ENCODE results near the gene NOP9. TPM values are rescaled to one million over a fixed set of nuclear protein-coding genes. Genes with fewer than 3 reads are reported as not detected.

NOP9 gene
- total RNA-seq, 1 experiment from 2014 or later = 39.4 TPM

GRCh38 chr14:24304019-24304387 lies 4.4 kb downstream of the NOP9 start:
- Histone ChIP-seq H3K9me2 (ENCODE audit: insufficient read depth) (no peaks in the 10 kb centered on the region), H3K4me1 (ENCODE audit: control insufficient read depth in 1 of 2, insufficient read depth in 2 of 2, low read length in 2 of 2) (peaks cover 14 to 26% of the 10 kb centered on the region in 2 experiments), H3K4me3 (replicated peaks in 1 of 2; ENCODE audit: low read depth in 1 of 2, low read length in 2 of 2) (no peak overlapping the region), H3K9ac (ENCODE audit: low read length) (no peak overlapping the region), H2AFZ (ENCODE audit: low read depth, low read length, poor library complexity, severe bottlenecking) (no peak overlapping the region), H4K20me1 (ENCODE audit: insufficient read depth) (no peaks in the 10 kb centered on the region), H3K36me3 (ENCODE audit: control insufficient read depth in 1 of 2, insufficient read depth in 2 of 2, low read length in 2 of 2) (peaks cover 44% of the 10 kb centered on the region in 2 experiments; a peak in 3 of 4 replicates), H3K27me3 (ENCODE audit: insufficient read depth, low read length) (no peaks in the 10 kb centered on the region), H3K27ac (ENCODE audit: low read depth, low read length) (no peak overlapping the region), H3K9me3 (ENCODE audit: control insufficient read depth in 1 of 2, insufficient read depth in 1 of 2, low read depth in 1 of 2, low read length in 2 of 2) (no peaks in the 10 kb centered on the region), H3K4me2 (ENCODE audit: low read length) (no peak overlapping the region), H3K79me2 (ENCODE audit: insufficient read depth, low read length) (peaks cover 28% of the 10 kb centered on the region)
- TF ChIP-seq YY1 (IDR thresholded peaks at IDR 0.05; ENCODE audit: extremely low read depth, insufficient replicate concordance, low read depth, low read length) (no peak), MAX (IDR thresholded peaks at IDR 0.05) (no peak), RAD21 (IDR thresholded peaks at IDR 0.05; ENCODE audit: low read depth) (no peak), POLR2A (IDR thresholded peaks at IDR 0.05; ENCODE audit: borderline replicate concordance, extremely low read depth, insufficient read depth, insufficient read length) (no peak), EZH2phosphoT487 (IDR thresholded peaks at IDR 0.05; ENCODE audit: borderline replicate concordance) (no peak), SP1 (IDR thresholded peaks at IDR 0.05; ENCODE audit: low read depth) (no peak)
- TF ChIP-seq, protein P1, sequence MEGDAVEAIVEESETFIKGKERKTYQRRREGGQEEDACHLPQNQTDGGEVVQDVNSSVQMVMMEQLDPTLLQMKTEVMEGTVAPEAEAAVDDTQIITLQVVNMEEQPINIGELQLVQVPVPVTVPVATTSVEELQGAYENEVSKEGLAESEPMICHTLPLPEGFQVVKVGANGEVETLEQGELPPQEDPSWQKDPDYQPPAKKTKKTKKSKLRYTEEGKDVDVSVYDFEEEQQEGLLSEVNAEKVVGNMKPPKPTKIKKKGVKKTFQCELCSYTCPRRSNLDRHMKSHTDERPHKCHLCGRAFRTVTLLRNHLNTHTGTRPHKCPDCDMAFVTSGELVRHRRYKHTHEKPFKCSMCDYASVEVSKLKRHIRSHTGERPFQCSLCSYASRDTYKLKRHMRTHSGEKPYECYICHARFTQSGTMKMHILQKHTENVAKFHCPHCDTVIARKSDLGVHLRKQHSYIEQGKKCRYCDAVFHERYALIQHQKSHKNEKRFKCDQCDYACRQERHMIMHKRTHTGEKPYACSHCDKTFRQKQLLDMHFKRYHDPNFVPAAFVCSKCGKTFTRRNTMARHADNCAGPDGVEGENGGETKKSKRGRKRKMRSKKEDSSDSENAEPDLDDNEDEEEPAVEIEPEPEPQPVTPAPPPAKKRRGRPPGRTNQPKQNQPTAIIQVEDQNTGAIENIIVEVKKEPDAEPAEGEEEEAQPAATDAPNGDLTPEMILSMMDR (IDR thresholded peaks at IDR 0.05 in 2 of 3, conservative IDR thresholded peaks at IDR 0.05 in 1 of 3; ENCODE audit: borderline replicate concordance in 1 of 3, insufficient read depth in 1 of 3, low read depth in 2 of 3, low read length in 2 of 3) = no peak
- intact Hi-C loops (cut with micrococcal nuclease) = no loop called here
- no peak for ATAC-seq
- RAD21 ChIA-PET (ENCODE audit: low non-redundant PET in 1 of 2, low total read pairs in 2 of 2, uncharacterized antibody in 2 of 2, unreplicated experiment in 2 of 2) = no interaction called here
- BruUV-seq (replicated peaks) = no TSS peak
- POLR2A ChIA-PET = no interaction called here
- CTCF ChIA-PET = no interaction called here
- DNase-seq (ENCODE audit: low read depth, low spot score) = no peak

GRCh38 chr14:24307156-24307574 lies 7.5 kb downstream of the NOP9 start:
- BruUV-seq (replicated peaks) = TSS peak; percentile 5
- Histone ChIP-seq H3K9me2 (ENCODE audit: insufficient read depth) (no peaks in the 10 kb centered on the region), H3K4me1 (ENCODE audit: control insufficient read depth in 1 of 2, insufficient read depth in 2 of 2, low read length in 2 of 2) (peaks cover 7 to 16% of the 10 kb centered on the region in 2 experiments), H3K36me3 (ENCODE audit: control insufficient read depth in 1 of 2, insufficient read depth in 2 of 2, low read length in 2 of 2) (peaks cover 36 to 39% of the 10 kb centered on the region in 2 experiments; a peak in 3 of 4 replicates), H3K9me3 (ENCODE audit: control insufficient read depth in 1 of 2, insufficient read depth in 1 of 2, low read depth in 1 of 2, low read length in 2 of 2) (no peaks in the 10 kb centered on the region), H3K27ac (ENCODE audit: low read depth, low read length) (peak overlapping the region; percentile 20; the same call in 1 of the 2 replicates), H3K4me3 (replicated peaks in 1 of 2; ENCODE audit: low read depth in 1 of 2, low read length in 2 of 2) (no peak overlapping the region), H3K79me2 (ENCODE audit: insufficient read depth, low read length) (no peaks in the 10 kb centered on the region; the same call in 1 of the 2 replicates), H3K4me2 (ENCODE audit: low read length) (peak overlapping the region; percentile 57), H2AFZ (ENCODE audit: low read depth, low read length, poor library complexity, severe bottlenecking) (no peak overlapping the region), H3K9ac (ENCODE audit: low read length) (0 out of 2 replicates have a peak overlapping the region, but pooled peaks have one; percentile 29), H4K20me1 (ENCODE audit: insufficient read depth) (no peaks in the 10 kb centered on the region), H3K27me3 (ENCODE audit: insufficient read depth, low read length) (no peaks in the 10 kb centered on the region)
- RAD21 ChIA-PET (ENCODE audit: low non-redundant PET in 1 of 2, low total read pairs in 2 of 2, uncharacterized antibody in 2 of 2, unreplicated experiment in 2 of 2) = no interaction called here
- TF ChIP-seq TCF7L2 (IDR thresholded peaks at IDR 0.05; ENCODE audit: borderline replicate concordance, extremely low read depth, insufficient read depth, insufficient read length) (no peak), POLR2A (IDR thresholded peaks at IDR 0.05; ENCODE audit: borderline replicate concordance, extremely low read depth, insufficient read depth, insufficient read length) (no peak)
- TF ChIP-seq, protein P2, sequence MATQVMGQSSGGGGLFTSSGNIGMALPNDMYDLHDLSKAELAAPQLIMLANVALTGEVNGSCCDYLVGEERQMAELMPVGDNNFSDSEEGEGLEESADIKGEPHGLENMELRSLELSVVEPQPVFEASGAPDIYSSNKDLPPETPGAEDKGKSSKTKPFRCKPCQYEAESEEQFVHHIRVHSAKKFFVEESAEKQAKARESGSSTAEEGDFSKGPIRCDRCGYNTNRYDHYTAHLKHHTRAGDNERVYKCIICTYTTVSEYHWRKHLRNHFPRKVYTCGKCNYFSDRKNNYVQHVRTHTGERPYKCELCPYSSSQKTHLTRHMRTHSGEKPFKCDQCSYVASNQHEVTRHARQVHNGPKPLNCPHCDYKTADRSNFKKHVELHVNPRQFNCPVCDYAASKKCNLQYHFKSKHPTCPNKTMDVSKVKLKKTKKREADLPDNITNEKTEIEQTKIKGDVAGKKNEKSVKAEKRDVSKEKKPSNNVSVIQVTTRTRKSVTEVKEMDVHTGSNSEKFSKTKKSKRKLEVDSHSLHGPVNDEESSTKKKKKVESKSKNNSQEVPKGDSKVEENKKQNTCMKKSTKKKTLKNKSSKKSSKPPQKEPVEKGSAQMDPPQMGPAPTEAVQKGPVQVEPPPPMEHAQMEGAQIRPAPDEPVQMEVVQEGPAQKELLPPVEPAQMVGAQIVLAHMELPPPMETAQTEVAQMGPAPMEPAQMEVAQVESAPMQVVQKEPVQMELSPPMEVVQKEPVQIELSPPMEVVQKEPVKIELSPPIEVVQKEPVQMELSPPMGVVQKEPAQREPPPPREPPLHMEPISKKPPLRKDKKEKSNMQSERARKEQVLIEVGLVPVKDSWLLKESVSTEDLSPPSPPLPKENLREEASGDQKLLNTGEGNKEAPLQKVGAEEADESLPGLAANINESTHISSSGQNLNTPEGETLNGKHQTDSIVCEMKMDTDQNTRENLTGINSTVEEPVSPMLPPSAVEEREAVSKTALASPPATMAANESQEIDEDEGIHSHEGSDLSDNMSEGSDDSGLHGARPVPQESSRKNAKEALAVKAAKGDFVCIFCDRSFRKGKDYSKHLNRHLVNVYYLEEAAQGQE (IDR thresholded peaks at IDR 0.05; ENCODE audit: low read depth) = no peak
- intact Hi-C loops (cut with micrococcal nuclease) = no loop called here
- POLR2A ChIA-PET = interaction anchor here (0.7 to 1.9 kb wide), 3 partner anchors 64 to 124 kb away, joined by 3 to 7 read pairs (median 4); partner anchors contain the start of gene TINF2
- DNase-seq (ENCODE audit: low read depth, low spot score) = no peak
- no peak for ATAC-seq
- CTCF ChIA-PET = interaction anchor here (1.0 to 3.3 kb wide), 11 partner anchors 9 to 135 kb away, joined by 3 to 59 read pairs (median 9); partner anchors contain the start of genes DHRS1, NOP9 and TINF2
